Stimulated activated CD4-positive, alpha-beta T cell treated with anti-CD3 and anti-CD28 coated beads, Interleukin-12 subunit alpha, Interleukin-12 subunit beta, amount 100 ng/mL, for 24 hours (primary cell): ENCODE data around the gene CYB5RL.

ENCODE experiments used
- DNase-seq, 2 experiments: peaks; one replicate each; pipeline ENCODE4 v3.0.0-alpha.2; 2020; ENCODE audit warnings: low read depth in 2 of 2

Gene CYB5RL

GRCh38 chr1:54159733-54160316 lies 40.0 kb downstream of the CYB5RL start:
- DNase-seq = no peak

- DNase-seq = no peak
Observed at GRCh38 chr1:54158071-54158470, 41.8 kb downstream of the CYB5RL start.

GRCh38 chr1:54157401-54157800 lies 42.4 kb downstream of the CYB5RL start:
- no peak for DNase-seq

GRCh38 chr1:54156986-54157385 lies 42.8 kb downstream of the CYB5RL start:
- DNase-seq = no peak

- no peak for DNase-seq
Observed at GRCh38 chr1:54156201-54156600, 43.6 kb downstream of the CYB5RL start.

- DNase-seq = no peak
Observed at GRCh38 chr1:54153535-54154439, 46.0 kb downstream of the CYB5RL start.

GRCh38 chr1:54152696-54153095 lies 47.1 kb downstream of the CYB5RL start, which contains the start of gene CDCP2:
Gene CDCP2, minus strand, starts transcription at chr1:54153000. Its CDS starts 78 bp downstream, at chr1:54152922.
- DNase-seq = no peak

GRCh38 chr1:54151013-54151412 lies 48.8 kb downstream of the CYB5RL start:
- no peak for DNase-seq
